ENCODE results near the gene AHRR. TPM values are rescaled to one million over a fixed set of nuclear protein-coding genes. Genes with fewer than 3 reads are reported as not detected.
"Not testable (repeated sequence)": the region's sequence is repeated elsewhere in the genome, so short reads cannot be mapped to it uniquely, and the experiment has no call there.

The AHRR gene
- total RNA-seq, 2 experiments from 2014 or later = 35.7 to 41.6 TPM

- peaks cover 66% of the 10 kb centered on the region for H3K36me3 Mint-ChIP-seq
- POLR2A ChIA-PET = interaction anchor here (0.8 to 0.9 kb wide), 2 partner anchors 9 kb away, joined by 3 read pairs; no protein-coding TSS in a partner anchor
- H3K4me1 Mint-ChIP-seq = peaks cover 10% of the 10 kb centered on the region
- H3K9me3 Mint-ChIP-seq = peaks cover 5% of the 10 kb centered on the region
- no peaks in the 10 kb centered on the region for H3K27me3 Mint-ChIP-seq
- no peak overlapping the region for H3K27ac Mint-ChIP-seq
- ATAC-seq (ENCODE audit: low read depth) (no peak), DNase-seq (no peak)
- no peak overlapping the region for H3K4me3 Mint-ChIP-seq
Measured at GRCh38 chr5:362978-363765, 41.7 kb downstream of the AHRR start.

GRCh38 chr5:364497-364896 lies 43.0 kb downstream of the AHRR start:
- H3K27ac Mint-ChIP-seq = no peak overlapping the region
- no peak for DNase-seq
- no peaks in the 10 kb centered on the region for H3K27me3 Mint-ChIP-seq
- H3K4me3 Mint-ChIP-seq = no peak overlapping the region
- H3K4me1 Mint-ChIP-seq = peaks cover 23% of the 10 kb centered on the region
- no peak for ATAC-seq (ENCODE audit: low read depth)
- POLR2A ChIA-PET = no interaction called here
- peaks cover 5% of the 10 kb centered on the region for H3K9me3 Mint-ChIP-seq
- peaks cover 76% of the 10 kb centered on the region for H3K36me3 Mint-ChIP-seq

GRCh38 chr5:366541-367357 lies 45.2 kb downstream of the AHRR start:
- DNase-seq = no peak
- H3K4me1 Mint-ChIP-seq = peaks cover 38% of the 10 kb centered on the region
- no peak for ATAC-seq (ENCODE audit: low read depth)
- H3K27me3 Mint-ChIP-seq = no peaks in the 10 kb centered on the region
- peaks cover 68% of the 10 kb centered on the region for H3K36me3 Mint-ChIP-seq
- peak overlapping the region; percentile 39 for H3K27ac Mint-ChIP-seq
- H3K4me3 Mint-ChIP-seq = no peak overlapping the region
- POLR2A ChIA-PET = interaction anchor here (1.2 to 1.7 kb wide), 2 partner anchors 26 to 28 kb away, joined by 3 to 4 read pairs; no protein-coding TSS in a partner anchor
- peaks cover 5% of the 10 kb centered on the region for H3K9me3 Mint-ChIP-seq

GRCh38 chr5:367358-368130 lies 46.0 kb downstream of the AHRR start:
- no peaks in the 10 kb centered on the region for H3K27me3 Mint-ChIP-seq
- no peak for ATAC-seq (ENCODE audit: low read depth)
- H3K36me3 Mint-ChIP-seq = peaks cover 61% of the 10 kb centered on the region
- H3K27ac Mint-ChIP-seq = no peak overlapping the region
- H3K9me3 Mint-ChIP-seq = peaks cover 5% of the 10 kb centered on the region
- H3K4me3 Mint-ChIP-seq = no peak overlapping the region
- POLR2A ChIA-PET = interaction anchor here (1.2 to 2.8 kb wide), 6 partner anchors 11 to 27 kb away, joined by 3 to 23 read pairs (median 8); no protein-coding TSS in a partner anchor
- DNase-seq = no peak
- peaks cover 44% of the 10 kb centered on the region for H3K4me1 Mint-ChIP-seq

GRCh38 chr5:368183-369084 lies 46.9 kb downstream of the AHRR start:
- ATAC-seq (ENCODE audit: low read depth) = no peak
- Mint-ChIP-seq H3K27me3 (no peaks in the 10 kb centered on the region), H3K36me3 (peaks cover 53% of the 10 kb centered on the region), H3K27ac (peak overlapping the region; percentile 83), H3K4me3 (peak overlapping the region; percentile 57), H3K9me3 (peaks cover 5% of the 10 kb centered on the region), H3K4me1 (peaks cover 44% of the 10 kb centered on the region)
- POLR2A ChIA-PET = interaction anchor here (1.3 to 2.8 kb wide), 6 partner anchors 10 to 76 kb away, joined by 3 to 23 read pairs (median 8); no protein-coding TSS in a partner anchor
- DNase-seq = no peak

GRCh38 chr5:369151-369868 lies 47.8 kb downstream of the AHRR start:
- H3K27me3 Mint-ChIP-seq = no peaks in the 10 kb centered on the region
- peaks cover 44% of the 10 kb centered on the region for H3K4me1 Mint-ChIP-seq
- DNase-seq = no peak
- H3K36me3 Mint-ChIP-seq = peaks cover 45% of the 10 kb centered on the region
- H3K27ac Mint-ChIP-seq = peak overlapping the region; percentile 83
- peaks cover 5% of the 10 kb centered on the region for H3K9me3 Mint-ChIP-seq
- H3K4me3 Mint-ChIP-seq = peak overlapping the region; percentile 57
- peak; percentile 16 for ATAC-seq (ENCODE audit: low read depth)
- POLR2A ChIA-PET = interaction anchor here (1.3 to 2.8 kb wide), 6 partner anchors 9 to 75 kb away, joined by 3 to 23 read pairs (median 8); no protein-coding TSS in a partner anchor

GRCh38 chr5:369869-370236 lies 48.3 kb downstream of the AHRR start:
- H3K4me3 Mint-ChIP-seq = peak overlapping the region; percentile 19
- ATAC-seq (ENCODE audit: low read depth); H3K27me3 Mint-ChIP-seq; DNase-seq; H3K9me3 Mint-ChIP-seq: not testable (repeated sequence)
- peaks cover 39% of the 10 kb centered on the region for H3K36me3 Mint-ChIP-seq
- POLR2A ChIA-PET = interaction anchor here (1.3 to 2.8 kb wide), 4 partner anchors 9 to 74 kb away, joined by 3 to 23 read pairs (median 12); no protein-coding TSS in a partner anchor
- H3K27ac Mint-ChIP-seq = peak overlapping the region; percentile 83
- H3K4me1 Mint-ChIP-seq = peaks cover 48% of the 10 kb centered on the region

- Mint-ChIP-seq H3K36me3 (peaks cover 35% of the 10 kb centered on the region), H3K27ac (peak overlapping the region; percentile 85), H3K27me3 (no peaks in the 10 kb centered on the region), H3K9me3 (no peaks in the 10 kb centered on the region), H3K4me1 (peaks cover 52% of the 10 kb centered on the region), H3K4me3 (peak overlapping the region; percentile 22)
- no peak for DNase-seq
- no peak for ATAC-seq (ENCODE audit: low read depth)
- POLR2A ChIA-PET = interaction anchor here (2.8 kb wide), 1 partner anchor 23 kb away, joined by 13 read pairs; no protein-coding TSS in a partner anchor
Measured at GRCh38 chr5:370311-370958, 48.9 kb downstream of the AHRR start.

- DNase-seq (no peak), ATAC-seq (ENCODE audit: low read depth) (no peak)
- Mint-ChIP-seq H3K27me3 (no peaks in the 10 kb centered on the region), H3K27ac (peak overlapping the region; percentile 85), H3K36me3 (peaks cover 33% of the 10 kb centered on the region), H3K4me3 (peak overlapping the region; percentile 75), H3K9me3 (no peaks in the 10 kb centered on the region), H3K4me1 (peaks cover 54% of the 10 kb centered on the region)
- POLR2A ChIA-PET = interaction anchor here (0.6 to 2.9 kb wide), 9 partner anchors 8 to 100 kb away, joined by 3 to 16 read pairs (median 4); no protein-coding TSS in a partner anchor
Measured at GRCh38 chr5:370959-371810, 49.7 kb downstream of the AHRR start.

- peak overlapping the region; percentile 75 for H3K4me3 Mint-ChIP-seq
- POLR2A ChIA-PET = interaction anchor here (0.5 to 2.9 kb wide), 9 partner anchors 8 to 101 kb away, joined by 3 to 16 read pairs (median 4); no protein-coding TSS in a partner anchor
- H3K36me3 Mint-ChIP-seq = peaks cover 30% of the 10 kb centered on the region
- H3K4me1 Mint-ChIP-seq = peaks cover 58% of the 10 kb centered on the region
- H3K27me3 Mint-ChIP-seq = no peaks in the 10 kb centered on the region
- H3K9me3 Mint-ChIP-seq = no peaks in the 10 kb centered on the region
- H3K27ac Mint-ChIP-seq = peak overlapping the region; percentile 85
- ATAC-seq (ENCODE audit: low read depth) = peak; percentile 29
- DNase-seq = peak; percentile 56
Measured at GRCh38 chr5:371811-372555, 50.5 kb downstream of the AHRR start.

Measured in activated naive CD8-positive, alpha-beta T cell treated with anti-CD3 and anti-CD28 coated beads, Interleukin-2, amount 10 ng/mL, durations not matched to agents 7 days and 5 days (primary cell).